GM23338 (cell line): ENCODE results near the gene ZNF579. TPM values are rescaled to one million over a fixed set of nuclear protein-coding genes. Genes with fewer than 3 reads are reported as not detected.

ENCODE experiments used
- ATAC-seq: fragments of 200-7000 bp; cut with Tn5 transposase; 3 replicates; pipeline ENCODE4 v1.9.1; 2020
- DNase-seq: peaks from one replicate; pipeline ENCODE4 v3.0.0-alpha.2; 2015; ENCODE audit warnings: low spot score
- H2AFZ ChIP-seq: fragments of 200-600 bp; sonication (generic); 2 replicates; pipeline ENCODE4 v1.8.0; 2016; ENCODE audit warnings: antibody characterized with exemption, mild to moderate bottlenecking, moderate library complexity
- H3F3A ChIP-seq: fragments of 200-600 bp; sonication (generic); replicated peaks from 2 replicates; pipeline ENCODE4 v1.8.0; 2017; ENCODE audit warnings: antibody characterized with exemption, mixed run types, low read depth
- H3K27ac ChIP-seq: fragments of 200-600 bp; sonication (generic); 2 replicates; pipeline ENCODE4 v1.6.1; 2016; ENCODE audit warnings: low read depth
- H3K27me3 ChIP-seq: fragments of 200-600 bp; sonication (generic); 2 replicates; pipeline ENCODE4 v1.8.0; 2016; ENCODE audit warnings: mild to moderate bottlenecking, mixed run types, moderate library complexity; ENCODE audit not compliant: insufficient read depth
- H3K36me3 ChIP-seq: fragments of 200-600 bp; sonication (generic); 2 replicates; pipeline ENCODE4 v1.8.0; 2016; ENCODE audit warnings: mild to moderate bottlenecking; ENCODE audit not compliant: insufficient read depth
- H3K4me1 ChIP-seq: fragments of 200-600 bp; sonication (generic); 2 replicates; pipeline ENCODE4 v1.8.0; 2016; ENCODE audit warnings: mild to moderate bottlenecking, moderate library complexity; ENCODE audit not compliant: insufficient read depth
- H3K4me2 ChIP-seq: fragments of 200-600 bp; sonication (generic); 2 replicates; pipeline ENCODE4 v1.7.1; 2017; ENCODE audit warnings: mixed run types
- H3K4me3 ChIP-seq: fragments of 200-600 bp; sonication (generic); 2 replicates; pipeline ENCODE4 v1.6.1; 2016; ENCODE audit warnings: mixed run types
- H3K79me2 ChIP-seq: fragments of 200-600 bp; sonication (generic); replicated peaks from 2 replicates; pipeline ENCODE4 v1.8.0; 2017; ENCODE audit warnings: mild to moderate bottlenecking; ENCODE audit not compliant: insufficient read depth
- H3K9me2 ChIP-seq: fragments of 200-600 bp; sonication (generic); 2 replicates; pipeline ENCODE4 v1.8.0; 2017; ENCODE audit not compliant: insufficient read depth
- H4K20me1 ChIP-seq: fragments of 200-600 bp; sonication (generic); replicated peaks from 2 replicates; pipeline ENCODE4 v1.8.0; 2017; ENCODE audit warnings: mild to moderate bottlenecking; ENCODE audit not compliant: insufficient read depth
- H3K27ac Mint-ChIP-seq: 2 replicates; pipeline ENCODE4 v1.8.0; 2020; ENCODE audit warnings: inconsistent platforms, mild to moderate bottlenecking, moderate library complexity, mixed read lengths
- H3K27me3 Mint-ChIP-seq: 3 replicates; pipeline ENCODE4 v1.8.0; 2022; ENCODE audit warnings: low read depth, mild to moderate bottlenecking, moderate library complexity, mixed read lengths, inconsistent platforms; ENCODE audit not compliant: insufficient read depth, poor library complexity
- H3K36me3 Mint-ChIP-seq: 3 replicates; pipeline ENCODE4 v1.8.0; 2021; ENCODE audit warnings: low read depth, mild to moderate bottlenecking, inconsistent platforms, moderate library complexity, mixed read lengths
- H3K4me1 Mint-ChIP-seq: 3 replicates; pipeline ENCODE4 v1.8.0; 2020; ENCODE audit warnings: mild to moderate bottlenecking, inconsistent platforms, mixed read lengths
- H3K4me3 Mint-ChIP-seq: 3 replicates; pipeline ENCODE4 v1.8.0; 2021; ENCODE audit warnings: moderate library complexity, mild to moderate bottlenecking, inconsistent platforms, mixed read lengths
- H3K9me3 Mint-ChIP-seq: 3 replicates; pipeline ENCODE4 v1.8.0; 2020; ENCODE audit warnings: moderate library complexity, mild to moderate bottlenecking, inconsistent platforms, mixed read lengths
- CREB1 ChIP-seq: fragments of 250-450 bp; sonication (Bioruptor Pico); IDR thresholded peaks from 2 replicates; pipeline ENCODE4 v1.5.0; 2020; ENCODE audit warnings: low read depth, mild to moderate bottlenecking, moderate library complexity
- EZH2 ChIP-seq: fragments of 200-600 bp; sonication (generic); IDR thresholded peaks from one replicate; pipeline ENCODE4 v1.8.0; 2017; ENCODE audit warnings: antibody characterized with exemption, mild to moderate bottlenecking, low read depth; ENCODE audit not compliant: unreplicated experiment
- EZH2phosphoT487 ChIP-seq: fragments of 200-600 bp; sonication (generic); IDR thresholded peaks from one replicate; pipeline ENCODE4 v1.8.1; 2018; ENCODE audit warnings: antibody characterized with exemption; ENCODE audit not compliant: unreplicated experiment
- JUNB ChIP-seq: IDR thresholded peaks from one replicate; pipeline ENCODE4 v1.6.1; 2016; ENCODE audit warnings: antibody characterized with exemption; ENCODE audit not compliant: unreplicated experiment
- NANOG ChIP-seq: IDR thresholded peaks from 2 replicates; pipeline ENCODE4 v1.6.1; 2016; ENCODE audit warnings: antibody characterized with exemption, borderline replicate concordance
- POLR2AphosphoS5 ChIP-seq: IDR thresholded peaks from 2 replicates; pipeline ENCODE4 v1.6.1; 2016; ENCODE audit warnings: antibody characterized with exemption, low read depth
- STAT1 ChIP-seq: IDR thresholded peaks from one replicate; pipeline ENCODE4 v1.6.1; 2016; ENCODE audit warnings: antibody characterized with exemption; ENCODE audit not compliant: unreplicated experiment
- ZNF114 ChIP-seq: fragments of 250-450 bp; sonication (Bioruptor Pico); IDR thresholded peaks from 2 replicates; pipeline ENCODE4 v1.5.0; 2020; ENCODE audit warnings: mild to moderate bottlenecking, moderate library complexity
- ZNF331 ChIP-seq: fragments of 250-450 bp; sonication (Bioruptor Pico); IDR thresholded peaks from 2 replicates; pipeline ENCODE4 v1.5.0; 2020; ENCODE audit warnings: low read depth, mild to moderate bottlenecking, moderate library complexity
- polyA plus RNA-seq: library from polyadenylated mRNA; unstranded; fragments of >200 nt; fragmentation: Nextera tagmentation; extraction: Ambion mirVana; gene quantifications from 2 replicates; pipeline ENCODE4 v1.2.1, GENCODE V29; 2016
- total RNA-seq: library from RNA; depleted of rRNA; stranded (reverse); fragments of >200 nt; shearing (Covaris generic); gene quantifications from 2 replicates; pipeline ENCODE4 v1.2.3, GENCODE V29; 2014
- TF ChIP-seq, protein P1 (sequence below): IDR thresholded peaks from one replicate; pipeline ENCODE4 v1.6.1; 2018; ENCODE audit warnings: antibody characterized with exemption; ENCODE audit not compliant: unreplicated experiment
- TF ChIP-seq, protein P2 (sequence below): fragments of 250-450 bp; sonication (Bioruptor Pico); IDR thresholded peaks from 2 replicates; pipeline ENCODE4 v1.5.0; 2020; ENCODE audit warnings: mild to moderate bottlenecking, moderate library complexity
- TF ChIP-seq, protein P3 (sequence below): IDR thresholded peaks from 2 replicates; pipeline ENCODE4 v1.6.1; 2016; ENCODE audit warnings: antibody characterized with exemption
- TF ChIP-seq, protein P4 (sequence below), 2 experiments: fragments of 200-600 bp in 1 of 2; sonication (generic) in 1 of 2; conservative IDR thresholded peaks; 2 replicates each; pipeline versions ENCODE4 v1.5.1 to v1.6.1; 2016 to 2017; ENCODE audit warnings: antibody characterized with exemption in 2 of 2, low read depth in 2 of 2, mild to moderate bottlenecking in 2 of 2, moderate library complexity in 1 of 2

ZNF579 gene
- total and polyA plus RNA-seq, 2 experiments from 2014 or later = 7.3 to 12.2 TPM

DNA sequence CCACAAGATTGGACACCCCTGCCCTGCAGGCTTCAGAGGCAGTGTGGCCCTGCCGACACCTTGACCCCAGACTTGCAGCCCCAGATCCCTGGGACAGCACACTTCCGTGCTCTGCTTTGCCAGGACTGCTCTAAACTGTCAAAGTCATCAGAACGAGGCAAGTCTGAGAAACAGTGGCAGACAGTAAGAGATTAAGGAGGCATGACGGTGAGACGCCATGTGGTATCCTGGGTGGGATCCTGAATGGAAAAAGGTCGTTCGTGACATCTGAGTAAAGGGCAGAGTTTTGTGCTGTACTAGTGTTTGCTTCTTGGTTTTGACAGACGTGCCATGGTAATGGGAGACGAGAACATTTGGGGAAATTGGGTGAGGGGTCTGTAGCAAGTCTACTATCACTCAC lies 13.8 kb downstream of the ZNF579 start:
- H3K9me2 ChIP-seq = peaks cover 4% of the 10 kb centered on the region; the same call in 1 of the 2 replicates
- Mint-ChIP-seq H3K9me3 (no peaks in the 10 kb centered on the region), H3K4me3 (no peak overlapping the region), H3K36me3 (no peaks in the 10 kb centered on the region), H3K27ac (no peak overlapping the region), H3K4me1 (no peaks in the 10 kb centered on the region), H3K27me3 (peaks cover 4% of the 10 kb centered on the region)
- DNase-seq = no peak
- H3K27ac ChIP-seq = no peak overlapping the region
- H3K4me1 ChIP-seq = no peaks in the 10 kb centered on the region
- H4K20me1 ChIP-seq = no peaks in the 10 kb centered on the region
- no peak overlapping the region for H2AFZ ChIP-seq
- H3F3A ChIP-seq = no peaks in the 10 kb centered on the region
- TF ChIP-seq ZNF114 (CRISPR knock-in tag) = no peak
- no peak for TF ChIP-seq ZNF331 (CRISPR knock-in tag)
- TF ChIP-seq CREB1 (CRISPR knock-in tag) = no peak
- no peak for TF ChIP-seq STAT1
- no peak for TF ChIP-seq EZH2
- TF ChIP-seq NANOG = no peak
- TF ChIP-seq, protein P1, sequence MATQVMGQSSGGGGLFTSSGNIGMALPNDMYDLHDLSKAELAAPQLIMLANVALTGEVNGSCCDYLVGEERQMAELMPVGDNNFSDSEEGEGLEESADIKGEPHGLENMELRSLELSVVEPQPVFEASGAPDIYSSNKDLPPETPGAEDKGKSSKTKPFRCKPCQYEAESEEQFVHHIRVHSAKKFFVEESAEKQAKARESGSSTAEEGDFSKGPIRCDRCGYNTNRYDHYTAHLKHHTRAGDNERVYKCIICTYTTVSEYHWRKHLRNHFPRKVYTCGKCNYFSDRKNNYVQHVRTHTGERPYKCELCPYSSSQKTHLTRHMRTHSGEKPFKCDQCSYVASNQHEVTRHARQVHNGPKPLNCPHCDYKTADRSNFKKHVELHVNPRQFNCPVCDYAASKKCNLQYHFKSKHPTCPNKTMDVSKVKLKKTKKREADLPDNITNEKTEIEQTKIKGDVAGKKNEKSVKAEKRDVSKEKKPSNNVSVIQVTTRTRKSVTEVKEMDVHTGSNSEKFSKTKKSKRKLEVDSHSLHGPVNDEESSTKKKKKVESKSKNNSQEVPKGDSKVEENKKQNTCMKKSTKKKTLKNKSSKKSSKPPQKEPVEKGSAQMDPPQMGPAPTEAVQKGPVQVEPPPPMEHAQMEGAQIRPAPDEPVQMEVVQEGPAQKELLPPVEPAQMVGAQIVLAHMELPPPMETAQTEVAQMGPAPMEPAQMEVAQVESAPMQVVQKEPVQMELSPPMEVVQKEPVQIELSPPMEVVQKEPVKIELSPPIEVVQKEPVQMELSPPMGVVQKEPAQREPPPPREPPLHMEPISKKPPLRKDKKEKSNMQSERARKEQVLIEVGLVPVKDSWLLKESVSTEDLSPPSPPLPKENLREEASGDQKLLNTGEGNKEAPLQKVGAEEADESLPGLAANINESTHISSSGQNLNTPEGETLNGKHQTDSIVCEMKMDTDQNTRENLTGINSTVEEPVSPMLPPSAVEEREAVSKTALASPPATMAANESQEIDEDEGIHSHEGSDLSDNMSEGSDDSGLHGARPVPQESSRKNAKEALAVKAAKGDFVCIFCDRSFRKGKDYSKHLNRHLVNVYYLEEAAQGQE = no peak
- TF ChIP-seq, protein P2, sequence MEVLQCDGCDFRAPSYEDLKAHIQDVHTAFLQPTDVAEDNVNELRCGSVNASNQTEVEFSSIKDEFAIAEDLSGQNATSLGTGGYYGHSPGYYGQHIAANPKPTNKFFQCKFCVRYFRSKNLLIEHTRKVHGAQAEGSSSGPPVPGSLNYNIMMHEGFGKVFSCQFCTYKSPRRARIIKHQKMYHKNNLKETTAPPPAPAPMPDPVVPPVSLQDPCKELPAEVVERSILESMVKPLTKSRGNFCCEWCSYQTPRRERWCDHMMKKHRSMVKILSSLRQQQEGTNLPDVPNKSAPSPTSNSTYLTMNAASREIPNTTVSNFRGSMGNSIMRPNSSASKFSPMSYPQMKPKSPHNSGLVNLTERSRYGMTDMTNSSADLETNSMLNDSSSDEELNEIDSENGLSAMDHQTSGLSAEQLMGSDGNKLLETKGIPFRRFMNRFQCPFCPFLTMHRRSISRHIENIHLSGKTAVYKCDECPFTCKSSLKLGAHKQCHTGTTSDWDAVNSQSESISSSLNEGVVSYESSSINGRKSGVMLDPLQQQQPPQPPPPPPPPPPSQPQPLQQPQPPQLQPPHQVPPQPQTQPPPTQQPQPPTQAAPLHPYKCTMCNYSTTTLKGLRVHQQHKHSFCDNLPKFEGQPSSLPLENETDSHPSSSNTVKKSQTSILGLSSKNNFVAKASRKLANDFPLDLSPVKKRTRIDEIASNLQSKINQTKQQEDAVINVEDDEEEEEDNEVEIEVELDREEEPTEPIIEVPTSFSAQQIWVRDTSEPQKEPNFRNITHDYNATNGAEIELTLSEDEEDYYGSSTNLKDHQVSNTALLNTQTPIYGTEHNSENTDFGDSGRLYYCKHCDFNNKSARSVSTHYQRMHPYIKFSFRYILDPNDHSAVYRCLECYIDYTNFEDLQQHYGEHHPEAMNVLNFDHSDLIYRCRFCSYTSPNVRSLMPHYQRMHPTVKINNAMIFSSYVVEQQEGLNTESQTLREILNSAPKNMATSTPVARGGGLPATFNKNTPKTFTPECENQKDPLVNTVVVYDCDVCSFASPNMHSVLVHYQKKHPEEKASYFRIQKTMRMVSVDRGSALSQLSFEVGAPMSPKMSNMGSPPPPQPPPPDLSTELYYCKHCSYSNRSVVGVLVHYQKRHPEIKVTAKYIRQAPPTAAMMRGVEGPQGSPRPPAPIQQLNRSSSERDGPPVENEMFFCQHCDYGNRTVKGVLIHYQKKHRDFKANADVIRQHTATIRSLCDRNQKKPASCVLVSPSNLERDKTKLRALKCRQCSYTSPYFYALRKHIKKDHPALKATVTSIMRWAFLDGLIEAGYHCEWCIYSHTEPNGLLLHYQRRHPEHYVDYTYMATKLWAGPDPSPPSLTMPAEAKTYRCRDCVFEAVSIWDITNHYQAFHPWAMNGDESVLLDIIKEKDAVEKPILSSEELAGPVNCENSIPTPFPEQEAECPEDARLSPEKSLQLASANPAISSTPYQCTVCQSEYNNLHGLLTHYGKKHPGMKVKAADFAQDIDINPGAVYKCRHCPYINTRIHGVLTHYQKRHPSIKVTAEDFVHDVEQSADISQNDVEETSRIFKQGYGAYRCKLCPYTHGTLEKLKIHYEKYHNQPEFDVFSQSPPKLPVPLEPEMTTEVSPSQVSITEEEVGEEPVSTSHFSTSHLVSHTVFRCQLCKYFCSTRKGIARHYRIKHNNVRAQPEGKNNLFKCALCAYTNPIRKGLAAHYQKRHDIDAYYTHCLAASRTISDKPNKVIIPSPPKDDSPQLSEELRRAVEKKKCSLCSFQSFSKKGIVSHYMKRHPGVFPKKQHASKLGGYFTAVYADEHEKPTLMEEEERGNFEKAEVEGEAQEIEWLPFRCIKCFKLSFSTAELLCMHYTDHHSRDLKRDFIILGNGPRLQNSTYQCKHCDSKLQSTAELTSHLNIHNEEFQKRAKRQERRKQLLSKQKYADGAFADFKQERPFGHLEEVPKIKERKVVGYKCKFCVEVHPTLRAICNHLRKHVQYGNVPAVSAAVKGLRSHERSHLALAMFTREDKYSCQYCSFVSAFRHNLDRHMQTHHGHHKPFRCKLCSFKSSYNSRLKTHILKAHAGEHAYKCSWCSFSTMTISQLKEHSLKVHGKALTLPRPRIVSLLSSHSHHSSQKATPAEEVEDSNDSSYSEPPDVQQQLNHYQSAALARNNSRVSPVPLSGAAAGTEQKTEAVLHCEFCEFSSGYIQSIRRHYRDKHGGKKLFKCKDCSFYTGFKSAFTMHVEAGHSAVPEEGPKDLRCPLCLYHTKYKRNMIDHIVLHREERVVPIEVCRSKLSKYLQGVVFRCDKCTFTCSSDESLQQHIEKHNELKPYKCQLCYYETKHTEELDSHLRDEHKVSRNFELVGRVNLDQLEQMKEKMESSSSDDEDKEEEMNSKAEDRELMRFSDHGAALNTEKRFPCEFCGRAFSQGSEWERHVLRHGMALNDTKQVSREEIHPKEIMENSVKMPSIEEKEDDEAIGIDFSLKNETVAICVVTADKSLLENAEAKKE (CRISPR knock-in tag) = no peak
- TF ChIP-seq JUNB = no peak
- TF ChIP-seq POLR2AphosphoS5 = no peak
- TF ChIP-seq, protein P3, sequence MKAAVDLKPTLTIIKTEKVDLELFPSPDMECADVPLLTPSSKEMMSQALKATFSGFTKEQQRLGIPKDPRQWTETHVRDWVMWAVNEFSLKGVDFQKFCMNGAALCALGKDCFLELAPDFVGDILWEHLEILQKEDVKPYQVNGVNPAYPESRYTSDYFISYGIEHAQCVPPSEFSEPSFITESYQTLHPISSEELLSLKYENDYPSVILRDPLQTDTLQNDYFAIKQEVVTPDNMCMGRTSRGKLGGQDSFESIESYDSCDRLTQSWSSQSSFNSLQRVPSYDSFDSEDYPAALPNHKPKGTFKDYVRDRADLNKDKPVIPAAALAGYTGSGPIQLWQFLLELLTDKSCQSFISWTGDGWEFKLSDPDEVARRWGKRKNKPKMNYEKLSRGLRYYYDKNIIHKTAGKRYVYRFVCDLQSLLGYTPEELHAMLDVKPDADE = no peak
- TF ChIP-seq, protein P4, sequence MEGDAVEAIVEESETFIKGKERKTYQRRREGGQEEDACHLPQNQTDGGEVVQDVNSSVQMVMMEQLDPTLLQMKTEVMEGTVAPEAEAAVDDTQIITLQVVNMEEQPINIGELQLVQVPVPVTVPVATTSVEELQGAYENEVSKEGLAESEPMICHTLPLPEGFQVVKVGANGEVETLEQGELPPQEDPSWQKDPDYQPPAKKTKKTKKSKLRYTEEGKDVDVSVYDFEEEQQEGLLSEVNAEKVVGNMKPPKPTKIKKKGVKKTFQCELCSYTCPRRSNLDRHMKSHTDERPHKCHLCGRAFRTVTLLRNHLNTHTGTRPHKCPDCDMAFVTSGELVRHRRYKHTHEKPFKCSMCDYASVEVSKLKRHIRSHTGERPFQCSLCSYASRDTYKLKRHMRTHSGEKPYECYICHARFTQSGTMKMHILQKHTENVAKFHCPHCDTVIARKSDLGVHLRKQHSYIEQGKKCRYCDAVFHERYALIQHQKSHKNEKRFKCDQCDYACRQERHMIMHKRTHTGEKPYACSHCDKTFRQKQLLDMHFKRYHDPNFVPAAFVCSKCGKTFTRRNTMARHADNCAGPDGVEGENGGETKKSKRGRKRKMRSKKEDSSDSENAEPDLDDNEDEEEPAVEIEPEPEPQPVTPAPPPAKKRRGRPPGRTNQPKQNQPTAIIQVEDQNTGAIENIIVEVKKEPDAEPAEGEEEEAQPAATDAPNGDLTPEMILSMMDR (conservative IDR thresholded peaks at IDR 0.05; ENCODE audit: low read depth in 2 of 2) = no peak
- no peak for TF ChIP-seq EZH2phosphoT487
- H3K79me2 ChIP-seq = no peaks in the 10 kb centered on the region
- H3K36me3 ChIP-seq = no peaks in the 10 kb centered on the region
- H3K27me3 ChIP-seq = no peaks in the 10 kb centered on the region
- no peak overlapping the region for H3K4me2 ChIP-seq
- no peak overlapping the region for H3K4me3 ChIP-seq
- no peak for ATAC-seq
